GM19035 (cell line): ENCODE measurements around the gene ZCWPW1.
"Not testable (repeated sequence)": the region's sequence is repeated elsewhere in the genome, so short reads cannot be mapped to it uniquely, and the experiment has no call there.

ENCODE experiments used
- ATAC-seq: cut with Tn5 transposase; IDR thresholded peaks from one replicate; pipeline ENCODE4 v1.9.1; 2021; ENCODE audit not compliant: unreplicated experiment

Gene ZCWPW1

DNA sequence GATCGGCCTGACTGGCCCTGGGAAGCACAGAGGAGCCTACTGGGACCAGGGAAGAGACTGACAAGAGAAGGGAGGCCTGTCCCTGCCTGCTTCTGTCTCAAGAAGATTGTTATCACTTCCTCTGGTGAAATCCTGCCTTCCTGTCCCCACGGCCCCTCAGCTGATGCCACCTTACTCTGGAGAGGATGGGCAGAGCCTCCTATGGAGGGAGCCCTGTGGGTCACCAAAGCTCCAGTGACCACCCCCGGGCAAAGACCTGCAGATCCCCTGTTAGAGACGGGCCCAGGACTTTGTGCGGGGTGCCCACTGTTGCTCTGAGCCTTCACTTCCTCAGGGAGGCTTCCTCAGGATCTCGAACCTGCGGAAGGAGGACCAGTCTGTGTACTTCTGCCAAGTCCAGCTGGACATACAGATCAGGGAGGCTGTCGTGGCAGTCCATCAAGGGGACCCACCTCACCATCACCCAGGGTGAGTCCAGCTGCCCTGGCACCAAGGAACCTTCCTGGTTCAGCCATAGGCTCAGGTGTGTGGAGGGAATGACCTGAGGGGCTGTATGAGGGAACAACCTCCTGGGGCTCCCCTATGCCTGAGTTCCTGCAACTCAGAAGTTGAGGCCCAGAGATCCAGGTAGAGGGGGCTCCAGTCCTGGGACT lies 72.0 kb downstream of the ZCWPW1 start:
- ATAC-seq = no peak

- ATAC-seq = no peak
Observed at GRCh38 chr7:100353685-100354330, 74.7 kb downstream of the ZCWPW1 start.

DNA sequence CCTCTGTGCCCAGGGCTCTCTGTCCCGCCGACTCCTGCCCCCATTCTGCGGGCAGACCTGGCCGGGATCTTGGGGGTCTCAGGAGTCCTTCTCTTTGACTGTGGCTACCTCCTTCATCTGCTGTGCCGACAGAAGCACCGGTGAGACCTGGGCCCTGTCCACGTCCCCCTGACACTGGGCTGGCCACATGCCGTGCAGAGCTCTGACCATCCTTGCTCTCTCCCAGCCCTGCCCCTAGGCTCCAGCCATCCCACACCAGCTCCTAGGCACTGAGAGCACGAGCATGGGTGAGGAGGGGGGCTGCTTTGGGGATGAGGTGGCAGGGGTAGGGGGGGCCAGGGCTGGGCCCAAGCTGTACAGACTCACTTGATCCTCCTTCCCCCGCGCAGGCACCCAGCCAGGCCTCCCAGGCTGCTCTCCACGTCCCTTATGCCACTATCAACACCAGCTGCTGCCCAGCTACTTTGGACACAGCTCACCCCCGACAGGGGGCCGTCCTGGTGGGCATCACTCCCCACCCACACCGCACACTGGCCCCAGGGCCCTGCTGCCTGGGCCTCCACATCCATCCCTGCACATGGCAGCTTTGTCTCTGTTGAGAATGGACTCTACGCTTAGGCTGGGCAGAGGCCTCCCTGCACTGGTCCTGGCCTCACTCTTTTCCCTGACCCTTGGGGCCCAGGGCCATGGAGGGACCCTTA lies 75.4 kb downstream of the ZCWPW1 start:
- no peak for ATAC-seq

DNA sequence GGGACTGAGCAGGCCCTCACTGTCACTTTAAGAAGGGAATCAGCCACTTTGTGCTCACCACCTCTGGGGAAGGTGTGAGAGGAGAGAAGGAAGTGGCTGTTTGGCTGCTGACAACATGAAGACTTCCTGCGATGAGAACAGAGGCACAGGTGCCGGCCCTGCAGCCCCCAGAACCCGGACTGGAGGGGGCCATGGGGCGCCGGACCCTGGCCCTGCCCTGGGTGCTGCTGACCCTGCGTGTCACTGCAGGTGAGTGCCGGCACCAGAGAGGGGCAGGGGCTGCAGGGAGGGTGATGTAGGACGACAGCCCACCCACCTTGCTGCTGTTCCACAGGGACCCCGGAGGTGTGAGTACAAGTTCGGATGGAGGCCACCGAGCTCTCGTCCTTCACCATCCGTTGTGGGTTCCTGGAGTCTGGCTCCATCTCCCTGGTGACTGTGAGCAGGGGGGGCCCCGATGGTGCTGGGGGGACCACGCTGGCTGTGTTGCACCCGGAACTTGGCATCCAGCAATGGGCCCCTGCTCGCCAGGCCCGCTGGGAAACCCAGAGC lies 76.2 kb downstream of the ZCWPW1 start:
- not testable (repeated sequence) for ATAC-seq

- no peak for ATAC-seq
Observed at GRCh38 chr7:100351657-100352058, 76.8 kb downstream of the ZCWPW1 start.
